Muscle layer of colon (tissue), 2 donors: Measurements from ENCODE around the gene PPFIBP2.

ENCODE experiments used
- H3K27ac ChIP-seq: one replicate; pipeline ENCODE4 v1.7.0; 2013; ENCODE audit warnings: low read depth, mild to moderate bottlenecking, low read length, moderate library complexity
- H3K27me3 ChIP-seq, 2 donors: one replicate each; pipeline ENCODE4 v1.7.0; 2013; ENCODE audit warnings: low read length in 2 of 2, mild to moderate bottlenecking in 2 of 2; ENCODE audit not compliant: insufficient read depth in 2 of 2, control insufficient read depth in 1 of 2
- H3K36me3 ChIP-seq: one replicate; pipeline ENCODE4 v1.7.0; 2013; ENCODE audit warnings: mild to moderate bottlenecking, low read length; ENCODE audit not compliant: insufficient read depth
- H3K4me1 ChIP-seq: one replicate; pipeline ENCODE4 v1.7.0; 2013; ENCODE audit warnings: mild to moderate bottlenecking, low read length; ENCODE audit not compliant: insufficient read depth
- H3K4me3 ChIP-seq, 2 donors: one replicate each; pipeline ENCODE4 v1.7.0; 2013; ENCODE audit warnings: low read length in 2 of 2, low read depth in 1 of 2, mild to moderate bottlenecking in 1 of 2, moderate library complexity in 1 of 2
- H3K9ac ChIP-seq: one replicate; pipeline ENCODE4 v1.7.0; 2013; ENCODE audit warnings: low read length
- H3K9me3 ChIP-seq: one replicate; pipeline ENCODE4 v1.7.0; 2013; ENCODE audit warnings: mild to moderate bottlenecking, low read length
- donor health status: abdominal sarcoma.
- donor health status: Adenocarcinoma of cecum.

The PPFIBP2 gene

GRCh38 chr11:7609521-7609920 lies 95.7 kb downstream of the PPFIBP2 start:
- Histone ChIP-seq H3K4me1 (no peaks in the 10 kb centered on the region), H3K36me3 (no peaks in the 10 kb centered on the region), H3K27me3 (no peaks in the 10 kb centered on the region), H3K27ac (no peak overlapping the region), H3K9ac (no peak overlapping the region), H3K9me3 (no peaks in the 10 kb centered on the region), H3K4me3 (no peak overlapping the region)

GRCh38 chr11:7610393-7610792 lies 96.6 kb downstream of the PPFIBP2 start:
- Histone ChIP-seq H3K36me3 (no peaks in the 10 kb centered on the region), H3K4me3 (no peak overlapping the region), H3K9ac (no peak overlapping the region), H3K9me3 (no peaks in the 10 kb centered on the region), H3K27ac (no peak overlapping the region), H3K4me1 (no peaks in the 10 kb centered on the region), H3K27me3 (no peaks in the 10 kb centered on the region)

GRCh38 chr11:7611411-7611810 lies 97.6 kb downstream of the PPFIBP2 start:
- Histone ChIP-seq H3K4me1 (no peaks in the 10 kb centered on the region), H3K9ac (no peak overlapping the region), H3K4me3 (no peak overlapping the region), H3K27ac (no peak overlapping the region), H3K9me3 (no peaks in the 10 kb centered on the region), H3K36me3 (no peaks in the 10 kb centered on the region), H3K27me3 (no peaks in the 10 kb centered on the region)

- H3K9ac ChIP-seq: no peak overlapping the region
- no peaks in the 10 kb centered on the region for H3K9me3 ChIP-seq
- H3K4me3 ChIP-seq: no peak overlapping the region
- H3K4me1 ChIP-seq: no peaks in the 10 kb centered on the region
- H3K27me3 ChIP-seq: no peaks in the 10 kb centered on the region
- no peak overlapping the region for H3K27ac ChIP-seq
- H3K36me3 ChIP-seq: no peaks in the 10 kb centered on the region
Measured at GRCh38 chr11:7612056-7612660, 98.4 kb downstream of the PPFIBP2 start.

- Histone ChIP-seq H3K27ac (no peak overlapping the region), H3K9ac (no peak overlapping the region), H3K27me3 (no peaks in the 10 kb centered on the region)
Measured at GRCh38 chr11:7612661-7613393, 99.0 kb downstream of the PPFIBP2 start.

GRCh38 chr11:7613394-7613720 lies 99.6 kb downstream of the PPFIBP2 start:
- no peaks in the 10 kb centered on the region for H3K9me3 ChIP-seq
- no peak overlapping the region for H3K4me3 ChIP-seq
- H3K36me3 ChIP-seq: no peaks in the 10 kb centered on the region
- H3K27ac ChIP-seq: no peak overlapping the region
- no peaks in the 10 kb centered on the region for H3K4me1 ChIP-seq
- H3K27me3 ChIP-seq: no peaks in the 10 kb centered on the region
- H3K9ac ChIP-seq: no peak overlapping the region

More at GRCh38 chr11:7612661-7613393, 99.0 kb downstream of the PPFIBP2 start:
- no peaks in the 10 kb centered on the region for H3K4me1 ChIP-seq
- no peaks in the 10 kb centered on the region for H3K36me3 ChIP-seq
- H3K4me3 ChIP-seq: no peak overlapping the region
- no peaks in the 10 kb centered on the region for H3K9me3 ChIP-seq

- no peaks in the 10 kb centered on the region for H3K4me1 ChIP-seq
- no peak overlapping the region for H3K27ac ChIP-seq
Measured at GRCh38 chr11:7614656-7615055, 100.9 kb downstream of the PPFIBP2 start.

GRCh38 chr11:7617032-7617431 lies 103.2 kb downstream of the PPFIBP2 start:
- Histone ChIP-seq H3K9ac (no peak overlapping the region), H3K27ac (no peak overlapping the region), H3K9me3 (no peaks in the 10 kb centered on the region), H3K4me1 (no peaks in the 10 kb centered on the region), H3K4me3 (no peak overlapping the region), H3K27me3 (no peaks in the 10 kb centered on the region), H3K36me3 (no peaks in the 10 kb centered on the region)

More at GRCh38 chr11:7614656-7615055, 100.9 kb downstream of the PPFIBP2 start:
- Histone ChIP-seq H3K4me3 (no peak overlapping the region), H3K9me3 (no peaks in the 10 kb centered on the region), H3K36me3 (no peaks in the 10 kb centered on the region), H3K27me3 (no peaks in the 10 kb centered on the region), H3K9ac (no peak overlapping the region)

- no peaks in the 10 kb centered on the region for H3K4me1 ChIP-seq
- H3K27ac ChIP-seq: no peak overlapping the region
- H3K36me3 ChIP-seq: no peaks in the 10 kb centered on the region
- H3K9me3 ChIP-seq: no peaks in the 10 kb centered on the region
- no peak overlapping the region for H3K4me3 ChIP-seq
- H3K9ac ChIP-seq: no peak overlapping the region
- H3K27me3 ChIP-seq: no peaks in the 10 kb centered on the region
Measured at GRCh38 chr11:7619322-7619721, 105.5 kb downstream of the PPFIBP2 start.

- Histone ChIP-seq H3K4me3 (no peak overlapping the region), H3K27me3 (no peaks in the 10 kb centered on the region), H3K36me3 (no peaks in the 10 kb centered on the region), H3K9me3 (no peaks in the 10 kb centered on the region), H3K4me1 (no peaks in the 10 kb centered on the region), H3K27ac (no peak overlapping the region), H3K9ac (no peak overlapping the region)
Measured at GRCh38 chr11:7621090-7621489, 107.3 kb downstream of the PPFIBP2 start.

GRCh38 chr11:7621554-7621953 lies 107.8 kb downstream of the PPFIBP2 start:
- Histone ChIP-seq H3K4me3 (no peak overlapping the region), H3K27me3 (no peaks in the 10 kb centered on the region), H3K9me3 (no peaks in the 10 kb centered on the region), H3K4me1 (no peaks in the 10 kb centered on the region), H3K36me3 (no peaks in the 10 kb centered on the region), H3K27ac (no peak overlapping the region), H3K9ac (no peak overlapping the region)

GRCh38 chr11:7622721-7623120 lies 108.9 kb downstream of the PPFIBP2 start:
- H3K27ac ChIP-seq: no peak overlapping the region
- H3K4me1 ChIP-seq: no peaks in the 10 kb centered on the region
- no peaks in the 10 kb centered on the region for H3K9me3 ChIP-seq
- no peaks in the 10 kb centered on the region for H3K27me3 ChIP-seq
- no peak overlapping the region for H3K9ac ChIP-seq
- no peak overlapping the region for H3K4me3 ChIP-seq
- H3K36me3 ChIP-seq: no peaks in the 10 kb centered on the region
